ENCODE results near the gene AARS1. TPM values are rescaled to one million over a fixed set of nuclear protein-coding genes. Genes with fewer than 3 reads are reported as not detected.
"Not testable (repeated sequence)": the region's sequence is repeated elsewhere in the genome, so short reads cannot be mapped to it uniquely, and the experiment has no call there.

AARS1 gene
- total and polyA plus RNA-seq, 11 donors = 23.9 to 96.2 (median 63.2) TPM

DNA sequence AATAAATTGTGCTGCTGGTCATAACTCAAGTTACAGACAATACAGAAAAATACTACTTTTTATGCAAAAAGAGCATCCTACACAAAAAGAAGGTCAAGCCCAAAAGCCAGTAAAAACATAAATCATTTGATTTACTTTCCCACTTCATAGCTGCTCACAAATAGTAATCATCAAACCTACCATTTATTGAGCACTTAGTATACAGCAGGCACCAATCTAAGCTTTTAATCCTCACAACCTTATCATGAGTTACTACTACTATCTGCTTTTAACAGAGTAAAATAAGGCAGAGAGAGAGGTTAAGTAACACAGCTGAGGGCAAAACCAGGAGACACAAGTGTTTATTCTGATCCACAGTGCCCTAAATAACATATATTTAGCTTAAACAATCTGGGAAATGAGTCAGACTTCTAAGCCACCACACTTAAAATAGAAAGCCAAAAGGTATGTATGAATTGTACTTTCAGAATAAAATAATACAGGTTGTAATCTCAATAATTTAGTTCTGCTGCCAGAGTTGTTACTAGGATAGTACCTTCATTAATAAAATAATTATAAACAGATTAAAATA lies 1.7 kb upstream of the AARS1 start:
- no peaks in the 10 kb centered on the region for H3K9me3 ChIP-seq
- no peak overlapping the region for H3K4me3 ChIP-seq
- no peak for ATAC-seq
- intact Hi-C loops (cut with DNase I) = loop anchor here in 1 of 10 donors (10.0 kb wide), 1 partner anchor 54 kb away; the partner anchor contains the start of gene DDX19A
- no peak for DNase-seq
- H3K4me1 ChIP-seq = peaks cover 0 to 24% (median 12%) of the 10 kb centered on the region in 12 donors
- TF ChIP-seq, protein P1, sequence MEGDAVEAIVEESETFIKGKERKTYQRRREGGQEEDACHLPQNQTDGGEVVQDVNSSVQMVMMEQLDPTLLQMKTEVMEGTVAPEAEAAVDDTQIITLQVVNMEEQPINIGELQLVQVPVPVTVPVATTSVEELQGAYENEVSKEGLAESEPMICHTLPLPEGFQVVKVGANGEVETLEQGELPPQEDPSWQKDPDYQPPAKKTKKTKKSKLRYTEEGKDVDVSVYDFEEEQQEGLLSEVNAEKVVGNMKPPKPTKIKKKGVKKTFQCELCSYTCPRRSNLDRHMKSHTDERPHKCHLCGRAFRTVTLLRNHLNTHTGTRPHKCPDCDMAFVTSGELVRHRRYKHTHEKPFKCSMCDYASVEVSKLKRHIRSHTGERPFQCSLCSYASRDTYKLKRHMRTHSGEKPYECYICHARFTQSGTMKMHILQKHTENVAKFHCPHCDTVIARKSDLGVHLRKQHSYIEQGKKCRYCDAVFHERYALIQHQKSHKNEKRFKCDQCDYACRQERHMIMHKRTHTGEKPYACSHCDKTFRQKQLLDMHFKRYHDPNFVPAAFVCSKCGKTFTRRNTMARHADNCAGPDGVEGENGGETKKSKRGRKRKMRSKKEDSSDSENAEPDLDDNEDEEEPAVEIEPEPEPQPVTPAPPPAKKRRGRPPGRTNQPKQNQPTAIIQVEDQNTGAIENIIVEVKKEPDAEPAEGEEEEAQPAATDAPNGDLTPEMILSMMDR (IDR thresholded peaks at IDR 0.05) = no peak
- no peak for TF ChIP-seq POLR2A (IDR thresholded peaks at IDR 0.05)
- no peak overlapping the region for H3K27ac ChIP-seq
- H3K36me3 ChIP-seq = no peaks in the 10 kb centered on the region
- no peaks in the 10 kb centered on the region for H3K27me3 ChIP-seq

DNA sequence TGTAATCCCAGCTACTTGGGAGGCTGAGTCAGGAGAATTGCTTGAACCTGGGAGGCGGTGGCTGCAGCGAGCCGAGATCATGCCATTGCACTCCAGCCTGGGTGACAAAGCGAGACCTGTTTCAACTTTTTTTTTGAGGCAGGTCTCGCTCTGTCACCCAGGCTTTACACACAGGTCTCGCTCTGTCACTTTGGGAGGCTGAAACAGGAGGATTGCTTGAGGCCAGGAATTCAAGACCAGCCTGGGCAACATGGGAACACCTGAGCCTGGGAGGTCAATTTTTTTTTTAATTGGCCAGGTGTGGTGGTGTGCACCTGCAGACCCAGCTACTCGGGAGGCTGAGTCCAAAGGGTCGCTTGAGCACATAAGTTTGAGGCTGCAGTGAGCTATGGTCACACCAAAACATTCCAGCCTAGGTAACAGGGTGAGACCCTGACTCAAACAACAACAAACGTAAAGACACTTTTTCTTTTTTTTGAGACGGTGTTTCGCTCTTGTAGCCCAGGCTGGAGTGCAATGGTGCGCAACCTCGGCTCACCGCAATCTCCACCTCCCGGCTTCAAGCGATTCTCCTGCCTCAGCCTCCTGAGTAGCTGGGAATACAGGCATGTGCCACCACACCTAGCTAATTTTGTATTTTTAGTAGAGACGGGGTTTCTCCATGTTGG lies 1.9 kb downstream of the AARS1 start:
- intact Hi-C loops (cut with DNase I); H3K27ac ChIP-seq; H3K9me3 ChIP-seq; DNase-seq; ATAC-seq; H3K27me3 ChIP-seq: not testable (repeated sequence)
- peak overlapping the region in 5 of 12 donors; percentile 58 to 92 (median 75) for H3K4me3 ChIP-seq
- WGBS, 4 donors = 94 to 98% (median 97%) methylated on average over 17 of the region's 17 CpGs
- peaks cover 0 to 32% (median 22%) of the 10 kb centered on the region in 9 donors for H3K36me3 ChIP-seq
- H3K4me1 ChIP-seq = peaks cover 0 to 33% (median 12%) of the 10 kb centered on the region in 12 donors

- Histone ChIP-seq H3K9me3 (no peaks in the 10 kb centered on the region), H3K4me3 (no peak overlapping the region), H3K27me3 (no peaks in the 10 kb centered on the region), H3K27ac (no peak overlapping the region), H3K36me3 (peaks cover 0 to 100% (median 91%) of the 10 kb centered on the region in 9 donors), H3K4me1 (peaks cover 0 to 7% (median 0%) of the 10 kb centered on the region in 12 donors)
- DNase-seq (no peak), ATAC-seq (no peak)
- intact Hi-C loops (cut with DNase I) = loop anchor here in 1 of 10 donors (10.0 kb wide), 1 partner anchor 122 kb away; no protein-coding TSS in a partner anchor
- 42 to 82% (median 55%) methylated on average over 1 of the region's 1 CpG for WGBS, 4 donors
- TF ChIP-seq POLR2A (IDR thresholded peaks at IDR 0.05) = no peak
- TF ChIP-seq, protein P1 (IDR thresholded peaks at IDR 0.05) = no peak
Observed at GRCh38 chr16:70276392-70276791, 12.9 kb downstream of the AARS1 start.

- intact Hi-C loops (cut with DNase I) = loop anchor here in 1 of 10 donors (10.0 kb wide), 1 partner anchor 117 kb away; no protein-coding TSS in a partner anchor
- 91 to 96% (median 94%) methylated on average over 10 of the region's 10 CpGs for WGBS, 4 donors
- Histone ChIP-seq H3K36me3 (peaks cover 0 to 100% (median 93%) of the 10 kb centered on the region in 9 donors), H3K27me3 (no peaks in the 10 kb centered on the region), H3K9me3 (no peaks in the 10 kb centered on the region), H3K27ac (no peak overlapping the region), H3K4me3 (no peak overlapping the region), H3K4me1 (peaks cover 0 to 7% (median 0%) of the 10 kb centered on the region in 12 donors)
- ATAC-seq (no peak), DNase-seq (no peak)
- TF ChIP-seq POLR2A (IDR thresholded peaks at IDR 0.05) = no peak
- TF ChIP-seq, protein P1 (IDR thresholded peaks at IDR 0.05) = no peak
Observed at GRCh38 chr16:70271696-70272095, 17.6 kb downstream of the AARS1 start.
